DOHH2 (cell line): ENCODE results near the gene SPTSSA.

Experiments used
- H3F3A ChIP-seq: fragments of 200-600 bp; sonication (generic), shearing (Covaris generic); 2 replicates; pipeline ENCODE4 v1.6.0; 2016; ENCODE audit warnings: antibody characterized with exemption, mild to moderate bottlenecking; ENCODE audit not compliant: control insufficient read depth, insufficient read depth
- H3K27ac ChIP-seq: fragments of 200-600 bp; sonication (generic); 2 replicates; pipeline ENCODE4 v1.5.1; 2014; ENCODE audit warnings: low read depth, mild to moderate bottlenecking, low read length, moderate library complexity
- H3K27me3 ChIP-seq: fragments of 200-600 bp; sonication (generic); 2 replicates; pipeline ENCODE4 v1.6.1; 2014; ENCODE audit warnings: mild to moderate bottlenecking, low read length, mixed read lengths; ENCODE audit not compliant: control insufficient read depth
- H3K36me3 ChIP-seq: fragments of 200-600 bp; sonication (generic); 2 replicates; pipeline ENCODE4 v1.6.1; 2014; ENCODE audit warnings: mild to moderate bottlenecking, low read length, moderate library complexity, mixed read lengths; ENCODE audit not compliant: control insufficient read depth
- H3K4me1 ChIP-seq: fragments of 200-600 bp; sonication (generic); 2 replicates; pipeline ENCODE4 v1.6.1; 2014; ENCODE audit warnings: mild to moderate bottlenecking, low read length, mixed read lengths; ENCODE audit not compliant: control insufficient read depth
- H3K4me2 ChIP-seq: fragments of 200-600 bp; sonication (generic); 2 replicates; pipeline ENCODE4 v1.6.0; 2014; ENCODE audit warnings: mild to moderate bottlenecking, low read length, moderate library complexity
- H3K4me3 ChIP-seq: fragments of 200-600 bp; sonication (generic); 2 replicates; pipeline ENCODE4 v1.5.1; 2014; ENCODE audit warnings: mild to moderate bottlenecking, low read length, mixed read lengths
- H3K79me2 ChIP-seq: fragments of 200-600 bp; sonication (generic); 2 replicates; pipeline ENCODE4 v1.6.1; 2014; ENCODE audit warnings: mild to moderate bottlenecking, low read length, mixed read lengths; ENCODE audit not compliant: control insufficient read depth
- H3K9me2 ChIP-seq: fragments of 200-600 bp; sonication (generic); replicated peaks from 2 replicates; pipeline ENCODE4 v1.6.1; 2014; ENCODE audit warnings: mild to moderate bottlenecking, low read length, mixed read lengths; ENCODE audit not compliant: control insufficient read depth
- H3K9me3 ChIP-seq: fragments of 200-600 bp; sonication (generic); 2 replicates; pipeline ENCODE4 v1.6.1; 2014; ENCODE audit warnings: antibody characterized with exemption, low read length, mixed read lengths; ENCODE audit not compliant: control insufficient read depth, insufficient read depth
- H4K20me1 ChIP-seq: fragments of 200-600 bp; sonication (generic); 2 replicates; pipeline ENCODE4 v1.6.0; 2014; ENCODE audit warnings: low read depth, mild to moderate bottlenecking, antibody characterized with exemption, low read length, moderate library complexity; ENCODE audit not compliant: control insufficient read depth, insufficient read depth
- EZH2phosphoT487 ChIP-seq: fragments of 200-600 bp; sonication (generic); IDR thresholded peaks from 2 replicates; pipeline ENCODE4 v1.6.1; 2017; ENCODE audit warnings: borderline replicate concordance, mild to moderate bottlenecking, antibody characterized with exemption, low read length, moderate library complexity, mixed read lengths
- TF ChIP-seq, protein P1 (sequence below): fragments of 200-600 bp; sonication (generic); IDR thresholded peaks from one replicate; pipeline ENCODE4 v1.5.1; 2014; ENCODE audit warnings: antibody characterized with exemption, mild to moderate bottlenecking, low read depth, low read length; ENCODE audit not compliant: poor library complexity, severe bottlenecking

The SPTSSA gene

GRCh38 chr14:34450958-34451357, 11.1 kb downstream of the SPTSSA start:
- Histone ChIP-seq H3K4me3 (no peak overlapping the region), H4K20me1 (no peaks in the 10 kb centered on the region), H3K4me2 (no peak overlapping the region), H3K79me2 (peaks cover 83% of the 10 kb centered on the region), H3K36me3 (peaks cover 36% of the 10 kb centered on the region), H3K27ac (no peak overlapping the region), H3K9me2 (no peaks in the 10 kb centered on the region), H3F3A (peaks cover 3% of the 10 kb centered on the region; the same call in 1 of the 2 replicates), H3K4me1 (peaks cover 4% of the 10 kb centered on the region; the same call in 1 of the 2 replicates), H3K27me3 (no peaks in the 10 kb centered on the region), H3K9me3 (no peaks in the 10 kb centered on the region)
- TF ChIP-seq EZH2phosphoT487, result no peak
- TF ChIP-seq, protein P1, sequence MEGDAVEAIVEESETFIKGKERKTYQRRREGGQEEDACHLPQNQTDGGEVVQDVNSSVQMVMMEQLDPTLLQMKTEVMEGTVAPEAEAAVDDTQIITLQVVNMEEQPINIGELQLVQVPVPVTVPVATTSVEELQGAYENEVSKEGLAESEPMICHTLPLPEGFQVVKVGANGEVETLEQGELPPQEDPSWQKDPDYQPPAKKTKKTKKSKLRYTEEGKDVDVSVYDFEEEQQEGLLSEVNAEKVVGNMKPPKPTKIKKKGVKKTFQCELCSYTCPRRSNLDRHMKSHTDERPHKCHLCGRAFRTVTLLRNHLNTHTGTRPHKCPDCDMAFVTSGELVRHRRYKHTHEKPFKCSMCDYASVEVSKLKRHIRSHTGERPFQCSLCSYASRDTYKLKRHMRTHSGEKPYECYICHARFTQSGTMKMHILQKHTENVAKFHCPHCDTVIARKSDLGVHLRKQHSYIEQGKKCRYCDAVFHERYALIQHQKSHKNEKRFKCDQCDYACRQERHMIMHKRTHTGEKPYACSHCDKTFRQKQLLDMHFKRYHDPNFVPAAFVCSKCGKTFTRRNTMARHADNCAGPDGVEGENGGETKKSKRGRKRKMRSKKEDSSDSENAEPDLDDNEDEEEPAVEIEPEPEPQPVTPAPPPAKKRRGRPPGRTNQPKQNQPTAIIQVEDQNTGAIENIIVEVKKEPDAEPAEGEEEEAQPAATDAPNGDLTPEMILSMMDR, result no peak

- Histone ChIP-seq H3K79me2 (peaks cover 84% of the 10 kb centered on the region), H3K4me3 (no peak overlapping the region), H3K9me2 (no peaks in the 10 kb centered on the region), H3K27ac (no peak overlapping the region), H3K4me1 (peaks cover 4% of the 10 kb centered on the region; the same call in 1 of the 2 replicates), H4K20me1 (no peaks in the 10 kb centered on the region), H3K4me2 (no peak overlapping the region), H3K9me3 (no peaks in the 10 kb centered on the region), H3K27me3 (no peaks in the 10 kb centered on the region), H3K36me3 (peaks cover 36% of the 10 kb centered on the region), H3F3A (peaks cover 3% of the 10 kb centered on the region; the same call in 1 of the 2 replicates)
- TF ChIP-seq, protein P1, result no peak
- TF ChIP-seq EZH2phosphoT487, result no peak
Observed at GRCh38 chr14:34450542-34450915, 11.5 kb downstream of the SPTSSA start.

DNA sequence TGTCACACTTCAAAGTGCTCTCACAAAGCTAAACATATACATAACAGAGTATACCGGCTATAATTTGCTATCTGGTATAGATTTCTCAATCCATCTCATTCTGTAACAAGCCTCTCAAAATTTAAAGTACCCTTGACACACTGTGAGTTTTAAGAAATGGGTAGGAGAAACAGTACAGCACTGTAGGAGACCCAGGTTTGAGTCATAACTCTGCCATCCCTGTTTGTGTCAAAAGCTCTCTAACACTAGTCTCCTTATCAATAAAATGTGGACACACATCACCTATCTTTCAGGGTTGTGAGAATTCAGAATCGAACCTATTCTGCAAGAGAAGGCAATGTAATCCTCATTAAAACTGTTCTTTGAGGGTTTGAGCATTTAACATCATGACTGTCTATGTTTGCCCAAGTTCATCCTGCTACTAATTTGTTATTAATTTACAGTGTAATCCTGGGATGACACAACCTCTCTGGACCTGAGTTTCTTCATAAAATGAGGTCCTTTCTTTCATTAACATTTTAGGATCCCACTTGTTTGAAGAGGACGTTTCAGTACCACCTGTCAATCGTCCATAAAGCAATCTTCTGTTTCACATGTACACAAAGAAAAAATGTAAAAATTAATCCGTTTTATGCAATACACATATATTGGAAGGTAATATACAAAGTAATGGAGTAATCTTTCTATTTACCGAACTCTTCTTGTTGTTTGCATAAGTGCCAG, 12.1 kb downstream of the SPTSSA start:
- H3K79me2 ChIP-seq, result peaks cover 86% of the 10 kb centered on the region

More for the DNA sequence above, 12.1 kb downstream of the SPTSSA start:
- H3K9me2 ChIP-seq, result no peaks in the 10 kb centered on the region
- peaks cover 3% of the 10 kb centered on the region; the same call in 1 of the 2 replicates for H3F3A ChIP-seq
- TF ChIP-seq, protein P1, result no peak
- no peak for TF ChIP-seq EZH2phosphoT487
- no peak overlapping the region for H3K27ac ChIP-seq
- peaks cover 4% of the 10 kb centered on the region; the same call in 1 of the 2 replicates for H3K4me1 ChIP-seq
- H3K4me2 ChIP-seq, result no peak overlapping the region
- no peaks in the 10 kb centered on the region for H3K9me3 ChIP-seq
- H3K36me3 ChIP-seq, result peaks cover 36% of the 10 kb centered on the region
- H4K20me1 ChIP-seq, result no peaks in the 10 kb centered on the region
- no peak overlapping the region for H3K4me3 ChIP-seq
- no peaks in the 10 kb centered on the region for H3K27me3 ChIP-seq
